NCI-H82 treated with DMSO at 0.1 percent for 48 hours (cell line): ENCODE data around the gene SMARCA1.

Experiments
- DNase-seq: peaks from one replicate; lab custom pipeline; 2025; ENCODE audit not compliant: unreplicated experiment; lab: John Stamatoyannopoulos, UW

Gene SMARCA1

DNA sequence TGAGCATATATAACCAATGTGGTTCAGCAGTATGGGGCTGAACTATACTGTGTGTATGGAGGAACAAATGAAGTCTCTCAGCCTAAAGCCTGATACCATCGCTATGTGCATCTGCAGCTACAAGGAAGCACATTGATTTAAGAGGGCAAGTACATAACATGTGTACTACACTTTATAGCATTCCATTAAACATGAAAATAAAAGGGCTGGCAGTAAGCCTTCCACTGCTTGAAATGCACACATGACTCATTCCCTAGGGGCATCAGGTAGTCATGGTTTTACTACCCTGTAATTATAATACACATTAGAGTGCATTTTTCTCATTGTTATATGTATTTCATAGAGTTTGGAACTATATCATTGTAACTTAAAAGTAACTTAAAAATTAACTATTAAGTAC is 51.2 kb downstream of the SMARCA1 start:
- no peak for DNase-seq

DNA sequence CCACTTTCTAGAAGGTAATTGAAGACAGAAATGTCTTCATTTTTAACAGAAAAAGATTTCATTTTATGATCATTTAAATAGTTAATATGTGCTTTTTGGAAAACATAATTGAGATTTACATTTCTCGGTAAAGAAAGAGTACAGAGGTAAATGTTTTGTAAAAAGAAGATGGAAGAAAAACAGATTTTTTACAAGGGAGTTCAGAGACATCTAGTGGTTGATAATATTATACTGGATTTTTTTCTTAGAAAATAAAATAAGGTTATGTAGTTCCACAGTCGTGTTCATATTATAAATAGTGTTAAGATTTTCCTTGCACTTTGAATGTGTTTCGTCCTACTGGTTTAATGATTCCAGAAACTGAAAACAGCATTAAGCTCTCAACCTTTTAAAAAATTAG is 60.6 kb downstream of the SMARCA1 start:
- DNase-seq, result no peak

DNA sequence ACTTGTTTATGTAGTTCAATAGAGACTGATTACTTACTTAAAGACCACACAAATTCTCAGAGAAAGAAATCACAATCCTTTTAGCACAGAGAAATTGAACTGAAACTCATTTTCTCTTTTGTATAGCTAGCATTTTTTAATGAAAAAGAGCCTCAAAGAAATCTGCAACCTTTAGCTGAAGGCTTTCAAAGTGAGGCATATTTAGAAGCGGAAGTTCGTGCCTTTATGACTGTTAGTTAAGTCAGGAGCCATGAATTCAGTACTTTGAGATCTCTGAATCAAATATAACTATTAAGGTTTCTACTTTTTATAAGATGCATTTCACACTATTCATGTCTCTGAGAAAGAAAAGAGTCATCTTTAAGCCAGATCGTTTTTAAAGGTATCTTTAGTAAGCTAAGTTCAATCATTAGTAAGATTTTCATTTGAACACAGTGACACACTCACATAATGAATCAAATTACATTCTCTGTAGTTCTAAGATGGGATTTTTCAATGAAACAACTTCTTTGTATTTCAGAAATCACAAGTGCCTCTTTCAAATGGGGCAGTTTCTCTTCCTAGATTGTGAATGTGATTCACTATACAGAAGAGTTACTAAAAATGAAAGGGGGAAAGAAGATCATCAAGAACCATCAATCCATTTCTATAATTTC is 61.4 kb downstream of the SMARCA1 start:
- no peak for DNase-seq

DNA sequence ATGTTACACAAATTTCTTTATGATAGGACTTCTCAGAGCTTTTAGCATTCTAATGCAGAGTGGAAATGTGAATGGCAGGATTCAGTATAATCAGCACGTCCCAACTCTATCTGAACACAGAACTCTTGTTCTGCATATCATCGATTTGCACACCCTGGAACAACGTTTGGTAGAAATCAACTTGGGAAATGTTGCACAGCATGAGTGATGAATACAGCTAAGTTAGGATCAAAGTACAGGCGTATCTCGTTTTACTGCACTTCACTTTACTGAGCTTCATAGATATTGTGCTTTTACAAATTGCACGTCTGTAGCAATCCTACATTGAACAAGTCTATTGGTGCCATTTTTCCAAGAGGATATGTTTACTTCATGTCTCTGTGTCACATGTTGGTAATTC is 70.8 kb downstream of the SMARCA1 start:
- DNase-seq, result no peak

DNA sequence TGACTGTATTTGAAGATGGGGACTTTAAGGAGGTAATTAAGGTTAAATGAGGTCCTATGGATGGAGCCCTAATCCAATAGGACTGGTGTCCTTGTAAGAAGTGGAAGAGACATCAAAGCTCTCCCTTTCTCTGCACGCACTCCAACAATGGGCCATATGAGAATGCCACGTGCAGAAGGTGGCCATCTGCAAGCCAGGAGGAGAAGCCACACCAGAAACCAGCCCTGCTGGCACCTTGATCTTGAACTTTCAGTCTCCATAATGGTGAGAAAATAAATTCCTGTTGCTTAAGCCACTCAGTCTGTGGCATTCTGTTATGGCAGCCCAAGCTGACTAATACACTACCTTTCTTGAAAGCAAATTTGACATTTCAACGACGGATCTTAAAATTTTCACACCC is 73.2 kb downstream of the SMARCA1 start:
- DNase-seq, result no peak

DNA sequence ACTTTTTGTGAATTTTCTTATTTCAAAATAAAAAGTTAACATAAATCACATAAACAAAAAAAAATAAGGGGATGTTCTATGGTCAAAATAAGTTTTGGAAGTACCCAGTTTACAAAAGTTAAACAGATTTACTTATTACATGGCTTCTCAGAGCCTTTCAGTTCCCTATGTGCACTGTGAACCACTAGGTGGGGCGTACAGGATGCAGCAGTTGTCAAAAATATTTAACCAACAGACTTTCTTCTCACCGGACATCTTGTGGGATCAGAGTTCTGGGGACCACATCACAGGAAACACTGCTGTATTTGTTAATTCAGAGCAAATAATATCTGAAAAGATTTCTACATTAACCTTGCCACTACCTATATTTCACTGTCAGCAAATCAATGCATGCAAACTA is 74.1 kb downstream of the SMARCA1 start:
- no peak for DNase-seq

DNA sequence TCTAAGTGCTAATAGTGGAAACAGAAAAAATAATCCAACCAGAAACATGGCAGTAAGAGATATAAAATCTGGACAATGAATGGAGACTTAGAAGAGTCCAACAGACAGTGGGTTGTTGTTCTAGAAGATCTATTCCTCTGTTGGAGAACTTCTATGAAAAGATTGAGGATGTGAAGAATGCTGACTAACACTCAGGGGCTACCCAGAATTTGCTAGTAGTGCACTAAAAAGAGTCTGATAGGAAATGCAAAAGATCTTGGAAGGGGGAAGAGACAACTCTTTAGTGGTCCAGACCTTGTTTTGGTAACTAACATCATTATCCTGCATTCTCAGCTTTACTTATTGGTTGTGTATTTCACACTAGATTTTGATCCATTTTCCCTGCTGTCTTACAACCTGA is 77.9 kb downstream of the SMARCA1 start:
- no peak for DNase-seq

DNA sequence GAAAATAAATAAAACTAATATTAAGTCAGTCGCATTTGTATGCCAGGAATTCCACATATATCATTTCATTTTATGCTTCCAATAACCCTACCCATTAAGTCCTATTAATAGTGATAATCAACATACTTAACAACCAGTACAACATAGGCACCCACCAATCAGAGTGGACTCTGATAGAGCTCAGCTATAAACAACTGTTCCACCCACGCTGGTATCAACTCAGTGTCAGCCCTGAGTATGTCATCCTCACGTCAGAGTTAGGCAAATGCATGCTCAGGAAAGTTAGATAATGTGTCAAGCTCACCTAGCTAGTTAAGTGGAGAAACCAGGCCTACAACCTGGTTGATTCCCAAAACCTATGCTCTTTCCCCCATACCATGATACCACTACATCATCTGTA is 89.3 kb downstream of the SMARCA1 start:
- no peak for DNase-seq

DNA sequence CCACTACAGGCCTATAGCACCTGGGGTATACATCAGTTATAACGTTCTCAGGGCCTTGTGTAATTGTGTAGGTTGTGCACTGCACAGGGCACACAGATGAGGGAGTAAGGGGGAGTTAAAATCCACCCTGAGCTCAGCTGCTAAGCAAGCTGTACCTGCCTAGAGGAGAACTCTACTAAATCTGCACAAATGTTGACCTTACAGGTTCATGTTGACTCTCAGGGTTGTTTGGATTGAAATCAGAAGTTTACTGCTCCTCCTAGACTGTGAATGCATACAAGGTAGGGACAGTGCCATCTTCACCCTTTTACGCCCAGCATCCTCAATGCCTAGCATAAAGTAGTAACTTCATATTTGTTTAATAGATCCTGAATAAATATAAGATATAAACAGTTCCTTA is 89.8 kb downstream of the SMARCA1 start:
- no peak for DNase-seq

DNA sequence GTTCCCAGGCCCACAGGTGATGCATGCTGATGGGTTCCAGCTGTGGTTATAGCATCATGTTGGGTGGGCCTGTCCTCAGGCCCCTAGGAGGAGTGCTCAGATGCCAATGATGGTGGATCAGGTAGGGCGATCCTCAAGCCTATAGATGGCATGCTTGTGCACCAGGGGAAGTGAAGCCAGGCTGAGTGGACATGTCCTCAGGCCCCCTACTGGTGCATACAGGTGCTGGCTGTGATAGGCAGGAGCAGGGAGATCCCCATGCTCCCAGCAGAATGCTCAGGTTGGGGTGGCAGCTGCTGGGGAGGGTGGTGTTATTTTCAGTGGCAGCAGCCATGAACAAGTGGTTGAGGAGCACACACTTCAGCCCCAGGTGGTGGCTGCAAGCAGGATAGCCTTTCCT is 96.0 kb downstream of the SMARCA1 start:
- DNase-seq, result no peak

GRCh38 chrX:129423191-129423590 is 100.1 kb downstream of the SMARCA1 start:
- DNase-seq, result no peak

GRCh38 chrX:129404670-129405008 is 118.7 kb downstream of the SMARCA1 start:
- DNase-seq, result no peak

GRCh38 chrX:129403974-129404669 is 119.2 kb downstream of the SMARCA1 start:
- no peak for DNase-seq
